HL-60 (cell line): ENCODE measurements around the gene DNAAF1.

Source experiments
- DNase-seq, 2 experiments: peaks; one replicate each; pipeline ENCODE4 v3.0.0-alpha.2; 2010 to 2020; ENCODE audit warnings: low read depth in 1 of 2, low spot score in 1 of 2
- H3K27ac ChIP-seq: fragments of 250-450 bp; sonication (Bioruptor Pico); replicated peaks from 2 replicates; pipeline ENCODE4 v1.5.1; 2020; ENCODE audit warnings: mild to moderate bottlenecking, moderate library complexity
- H3K27me3 ChIP-seq: fragments of 250-450 bp; sonication (Bioruptor Pico); 2 replicates; pipeline ENCODE4 v1.5.1; 2021; ENCODE audit warnings: mild to moderate bottlenecking, moderate library complexity; ENCODE audit not compliant: insufficient read depth, poor library complexity, severe bottlenecking
- H3K4me3 ChIP-seq: replicated peaks from 2 replicates; pipeline ENCODE4 v1.5.1; 2011; ENCODE audit warnings: mild to moderate bottlenecking, control low read depth, low read length; ENCODE audit not compliant: insufficient read depth
- CTCF ChIP-seq: IDR thresholded peaks from one replicate; pipeline ENCODE4 v1.5.1; 2011; ENCODE audit warnings: low read length, control low read depth, inconsistent platforms; ENCODE audit not compliant: insufficient read depth
- GABPA ChIP-seq: IDR thresholded peaks from 2 replicates; pipeline ENCODE4 v1.6.1; 2012; ENCODE audit warnings: low read depth
- POLR2AphosphoS5 ChIP-seq: IDR thresholded peaks from 2 replicates; pipeline ENCODE4 v1.6.1; 2012; ENCODE audit warnings: low read depth
- REST ChIP-seq: IDR thresholded peaks from 2 replicates; pipeline ENCODE4 v1.6.1; 2012; ENCODE audit warnings: low read depth; ENCODE audit not compliant: insufficient replicate concordance
- SPI1 ChIP-seq: IDR thresholded peaks from 2 replicates; pipeline ENCODE4 v1.6.1; 2012; ENCODE audit warnings: low read depth, mild to moderate bottlenecking, borderline replicate concordance

The DNAAF1 gene

GRCh38 chr16:84143784-84144199 is 1.3 kb upstream of the DNAAF1 start:
- TF ChIP-seq GABPA (no peak), SPI1 (no peak), REST (no peak), CTCF (no peak), POLR2AphosphoS5 (no peak)
- H3K4me3 ChIP-seq: peak overlapping the region; percentile 96
- no peak for DNase-seq

DNA sequence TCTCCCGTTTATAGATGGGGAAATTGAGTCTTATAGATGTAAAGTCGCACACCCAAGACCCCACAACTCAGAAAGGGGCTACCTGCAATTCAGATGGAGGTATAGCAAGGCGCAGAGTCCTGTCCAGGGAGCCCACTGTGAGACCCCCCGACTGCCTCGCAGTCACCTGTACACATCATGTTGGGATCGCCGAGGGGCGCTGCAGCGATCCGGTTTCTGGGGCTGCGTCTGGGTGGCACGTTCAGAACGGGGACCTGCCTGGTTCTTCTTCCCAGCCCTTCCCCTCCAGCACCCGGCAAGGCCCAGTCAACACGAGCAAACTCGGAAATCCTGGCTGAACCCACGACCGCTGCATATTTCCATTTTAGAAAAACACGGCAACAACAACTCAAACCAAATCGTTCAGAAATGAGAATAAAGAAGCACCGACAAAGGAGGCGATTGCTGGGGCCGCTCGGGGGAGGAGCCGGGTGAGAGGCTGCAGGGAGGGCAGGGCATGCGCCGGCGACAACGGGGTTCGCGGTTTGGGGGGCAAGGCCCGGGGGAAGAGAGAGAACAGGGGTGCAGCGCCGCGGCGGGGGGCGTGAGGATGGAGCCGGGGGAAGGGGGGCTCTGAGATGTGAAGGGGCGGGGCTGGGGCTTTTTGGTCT is 774 bp upstream of the DNAAF1 start:
- Histone ChIP-seq H3K27ac (peak overlapping the region; percentile 60), H3K27me3 (no peaks in the 10 kb centered on the region), H3K4me3 (peak overlapping the region; percentile 96)
- DNase-seq: peak in 1 of 2 experiments; percentile 23
- TF ChIP-seq SPI1 (no peak), POLR2AphosphoS5 (no peak), GABPA (no peak), REST (no peak), CTCF (no peak)

More at GRCh38 chr16:84143784-84144199, 1.3 kb upstream of the DNAAF1 start:
- Histone ChIP-seq H3K27me3 (no peaks in the 10 kb centered on the region), H3K27ac (no peak overlapping the region)

DNA sequence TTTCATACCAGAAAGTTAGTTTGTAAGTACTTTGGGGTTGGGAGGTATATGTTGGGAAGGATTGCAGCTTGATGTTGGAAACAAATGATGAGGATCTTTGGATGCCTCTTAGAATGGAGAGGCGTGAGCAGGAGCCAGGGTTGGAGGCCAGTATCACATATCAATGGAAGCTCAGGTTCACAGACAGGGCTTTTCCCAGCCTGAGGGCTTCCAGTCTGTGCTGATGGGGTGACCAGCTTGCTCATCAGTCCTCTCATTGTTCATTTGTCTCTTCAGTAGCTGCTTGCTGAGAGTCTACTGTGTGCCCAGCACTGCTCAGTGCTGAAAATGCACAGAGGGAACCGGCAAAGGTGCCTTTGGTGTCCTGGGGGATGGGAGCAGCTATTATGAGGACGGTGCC is 5.8 kb downstream of the DNAAF1 start:
- TF ChIP-seq CTCF (no peak), SPI1 (no peak), REST (no peak), POLR2AphosphoS5 (no peak), GABPA (no peak)
- Histone ChIP-seq H3K4me3 (no peak overlapping the region), H3K27ac (no peak overlapping the region), H3K27me3 (peaks cover 2% of the 10 kb centered on the region)
- DNase-seq: no peak
